Activated naive CD4-positive, alpha-beta T cell treated with anti-CD3 and anti-CD28 coated beads, Interleukin-2, amount 50 U/mL, for 72 hours (primary cell): Measurements from ENCODE around the gene KRT4. TPM values are rescaled to one million over a fixed set of nuclear protein-coding genes. Genes with fewer than 3 reads are reported as not detected.
"Not testable (repeated sequence)": the region's sequence is repeated elsewhere in the genome, so short reads cannot be mapped to it uniquely, and the experiment has no call there.

ENCODE experiments used
- ATAC-seq, 2 donors: fragments of 150-1000 bp; cut with Tn5 transposase; 2 replicates each; pipeline ENCODE4 v1.10.0; 2021; ENCODE audit warnings: mild to moderate bottlenecking in 2 of 2, moderate library complexity in 2 of 2
- DNase-seq, 2 donors: peaks; one replicate each; pipeline ENCODE4 v3.0.0; 2021 to 2022; ENCODE audit warnings: low spot score in 2 of 2
- H3K27ac Mint-ChIP-seq, 2 donors: one replicate each; pipeline ENCODE4 v1.8.0; 2022; ENCODE audit warnings: mild to moderate bottlenecking in 2 of 2, mixed read lengths in 2 of 2
- H3K36me3 Mint-ChIP-seq, 2 donors: one replicate each; pipeline ENCODE4 v1.8.0; 2022; ENCODE audit warnings: mixed read lengths in 2 of 2
- H3K9me3 Mint-ChIP-seq, 2 donors: one replicate each; pipeline ENCODE4 v1.8.0; 2022; ENCODE audit warnings: mixed read lengths in 2 of 2
- total RNA-seq, 2 donors: library from RNA; stranded (reverse); gene quantifications; one replicate each; pipeline ENCODE4 v1.2.3, GENCODE V29; 2022

The KRT4 gene
- total RNA-seq, result not detected

GRCh38 chr12:52813885-52814709 lies at the start of gene KRT4:
Gene KRT4, minus strand, starts transcription at chr12:52814116. Its CDS starts 58 bp downstream, at chr12:52814058.
- Mint-ChIP-seq H3K36me3 (no peaks in the 10 kb centered on the region), H3K27ac (peak within 1 kb of the TSS in 1 of 2 donors; percentile 5), H3K9me3 (no peaks in the 10 kb centered on the region)
- DNase-seq, result no peak
- ATAC-seq, result no peak

GRCh38 chr12:52862023-52862422 lies 48.1 kb upstream of the KRT4 start:
- no peak for ATAC-seq

DNA sequence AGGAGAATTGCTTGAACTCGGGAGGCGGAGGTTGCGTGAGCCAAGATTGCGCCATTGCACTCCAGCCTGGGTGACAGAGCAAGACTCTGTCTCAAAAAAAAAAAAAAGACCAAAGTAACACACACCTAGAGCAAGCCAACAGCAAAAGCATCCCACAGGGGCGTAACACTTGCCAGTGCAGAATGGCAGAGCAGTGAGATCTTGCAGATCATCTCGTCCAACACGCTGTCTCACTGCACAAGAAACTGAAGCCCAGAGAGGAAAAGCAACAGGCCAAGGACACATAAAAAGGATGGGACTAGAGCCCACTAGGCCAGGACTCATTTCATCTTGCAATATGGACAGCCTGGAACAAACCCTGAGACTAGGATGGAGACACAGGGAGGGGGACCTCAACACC lies 47.6 kb upstream of the KRT4 start:
- Mint-ChIP-seq H3K27ac (no peak overlapping the region), H3K36me3 (no peaks in the 10 kb centered on the region), H3K9me3 (no peaks in the 10 kb centered on the region)
- DNase-seq (no peak), ATAC-seq (no peak)

More at GRCh38 chr12:52862023-52862422, 48.1 kb upstream of the KRT4 start:
- Mint-ChIP-seq H3K9me3 (no peaks in the 10 kb centered on the region), H3K36me3 (no peaks in the 10 kb centered on the region), H3K27ac (peak overlapping the region in 1 of 2 donors; percentile 85)
- no peak for DNase-seq

- no peak for ATAC-seq
- Mint-ChIP-seq H3K9me3 (no peaks in the 10 kb centered on the region), H3K27ac (no peak overlapping the region), H3K36me3 (no peaks in the 10 kb centered on the region)
- no peak for DNase-seq
These were observed 46.3 kb upstream of the KRT4 start for GRCh38 chr12:52860102-52860823.

DNA sequence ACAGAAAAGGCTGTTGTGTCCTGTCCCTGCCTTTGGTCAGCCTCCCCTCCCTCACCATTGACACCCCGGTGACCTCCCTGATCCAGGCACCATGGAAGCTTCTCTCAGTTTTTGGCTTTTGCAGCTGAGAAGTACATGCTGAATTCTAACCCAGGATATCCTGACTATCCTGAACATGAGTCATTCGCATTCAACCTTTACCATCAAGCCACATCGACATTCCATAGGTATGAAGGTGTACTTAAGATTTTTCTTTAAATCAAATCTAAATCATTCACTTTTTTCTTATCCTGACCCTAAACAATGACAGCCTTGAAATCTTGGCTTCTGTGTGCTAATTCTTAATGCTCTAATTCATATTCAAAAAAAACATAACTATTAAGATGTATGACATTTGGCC lies 43.6 kb upstream of the KRT4 start:
- Mint-ChIP-seq H3K9me3 (no peaks in the 10 kb centered on the region), H3K36me3 (no peaks in the 10 kb centered on the region), H3K27ac (no peak overlapping the region)
- DNase-seq, result no peak
- ATAC-seq, result no peak

DNA sequence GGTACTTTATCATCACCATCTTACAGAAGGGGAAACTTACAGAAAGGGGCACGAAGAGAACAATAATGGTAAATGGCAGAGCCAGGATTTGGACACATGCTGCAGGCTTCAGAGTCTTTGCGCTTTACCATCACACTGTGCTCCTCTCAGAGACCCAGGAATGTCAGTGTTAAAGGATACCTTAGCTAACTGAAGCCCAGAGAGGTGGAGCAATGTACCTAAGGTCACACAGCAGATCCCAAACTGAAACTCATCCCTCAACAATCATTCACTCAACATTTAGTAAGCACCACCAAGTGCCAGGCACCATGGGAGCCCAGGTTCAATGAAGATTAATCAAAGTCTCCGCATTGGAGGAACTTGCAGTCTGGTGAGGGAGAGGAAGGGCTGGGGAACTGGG lies 42.9 kb upstream of the KRT4 start:
- DNase-seq (no peak), ATAC-seq (no peak)
- Mint-ChIP-seq H3K9me3 (no peaks in the 10 kb centered on the region), H3K36me3 (no peaks in the 10 kb centered on the region), H3K27ac (no peak overlapping the region)

- not testable (repeated sequence) for DNase-seq, H3K9me3 Mint-ChIP-seq, H3K36me3 Mint-ChIP-seq, H3K27ac Mint-ChIP-seq, ATAC-seq
These were observed 42.2 kb upstream of the KRT4 start for GRCh38 chr12:52856077-52856476.

DNA sequence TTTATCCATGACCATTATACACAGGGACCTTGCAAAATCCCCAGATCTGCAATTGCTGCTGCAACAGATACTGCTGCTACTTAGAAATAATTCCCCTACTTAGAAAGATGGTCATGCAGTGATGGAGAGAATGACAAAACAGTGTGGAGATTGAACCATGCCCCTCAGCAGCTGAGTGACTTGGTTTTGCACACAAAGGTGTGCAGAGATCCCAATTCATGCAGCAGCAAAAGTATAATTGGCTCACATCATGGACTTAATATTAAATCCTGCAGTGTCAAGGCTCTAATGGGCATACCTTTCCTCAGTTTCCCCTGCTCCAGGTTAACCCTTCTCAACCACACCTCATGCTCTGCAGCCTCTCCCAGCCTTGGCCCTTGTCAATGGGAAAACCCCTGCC lies 37.9 kb upstream of the KRT4 start:
- DNase-seq (no peak), ATAC-seq (no peak)
- Mint-ChIP-seq H3K9me3 (no peaks in the 10 kb centered on the region), H3K27ac (peak overlapping the region in 1 of 2 donors; percentile 56), H3K36me3 (no peaks in the 10 kb centered on the region)

DNA sequence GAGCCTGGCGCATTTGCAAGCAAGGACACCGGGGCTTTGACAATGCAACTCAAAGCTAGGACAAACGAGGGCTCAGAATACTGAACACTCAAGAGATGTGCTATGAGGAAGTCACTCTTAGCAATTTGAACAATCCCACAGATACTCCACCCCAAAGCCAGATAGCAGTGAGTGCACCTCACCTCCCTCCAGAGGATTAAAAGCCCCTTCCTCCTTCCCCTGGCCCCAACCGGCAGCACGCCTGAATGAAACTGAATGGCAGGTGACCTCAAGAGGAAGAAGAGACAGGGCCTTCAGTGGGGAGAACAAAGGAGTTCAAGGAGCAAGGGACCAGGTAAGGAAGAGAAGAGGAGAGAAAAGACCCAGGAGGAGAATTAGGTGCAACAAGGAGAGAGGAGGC lies 36.8 kb upstream of the KRT4 start:
- Mint-ChIP-seq H3K9me3 (no peaks in the 10 kb centered on the region), H3K27ac (no peak overlapping the region), H3K36me3 (no peaks in the 10 kb centered on the region)
- DNase-seq, result no peak
- ATAC-seq, result no peak

- Mint-ChIP-seq H3K27ac (no peak overlapping the region), H3K36me3 (no peaks in the 10 kb centered on the region), H3K9me3 (no peaks in the 10 kb centered on the region)
- DNase-seq (no peak), ATAC-seq (no peak)
These were observed 35.6 kb upstream of the KRT4 start for GRCh38 chr12:52849511-52849910.

DNA sequence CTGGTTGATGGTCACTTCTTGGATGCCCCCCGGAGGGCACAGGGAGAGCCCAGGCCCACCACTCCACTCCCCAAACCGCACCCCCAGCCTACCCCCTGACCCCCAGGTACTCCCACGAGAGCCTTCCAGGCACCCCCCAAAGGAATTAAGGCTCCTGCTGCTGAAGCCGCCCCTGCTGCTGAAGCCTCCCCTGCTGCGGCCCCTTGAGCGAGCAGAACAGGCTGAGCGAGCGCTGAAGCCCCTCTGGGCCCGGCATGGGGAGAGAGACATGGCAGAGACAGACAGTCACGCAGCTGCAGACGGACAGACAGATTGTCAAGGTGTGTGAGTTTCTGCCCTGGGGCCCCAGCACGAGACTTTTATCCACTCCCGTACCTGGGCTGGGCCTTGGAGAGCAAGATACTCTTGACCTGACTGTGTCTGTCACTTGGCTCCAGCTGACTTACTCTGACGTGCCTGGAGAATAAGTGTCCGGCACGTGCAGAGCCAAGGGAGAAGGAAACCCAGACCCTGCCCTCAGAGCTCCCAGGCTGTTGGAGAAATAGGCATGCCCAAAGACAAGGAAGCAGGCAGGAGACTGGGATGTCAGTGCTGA lies 34.8 kb upstream of the KRT4 start, which contains the start of gene KRT78:
Gene KRT78, minus strand, starts transcription at position 334 of the 595 bp plus-strand sequence. Its CDS starts 64 bp downstream, at position 270.
- no peak for ATAC-seq
- DNase-seq, result no peak
- Mint-ChIP-seq H3K27ac (no peak within 1 kb of the TSS), H3K36me3 (no peaks in the 10 kb centered on the region), H3K9me3 (no peaks in the 10 kb centered on the region)

DNA sequence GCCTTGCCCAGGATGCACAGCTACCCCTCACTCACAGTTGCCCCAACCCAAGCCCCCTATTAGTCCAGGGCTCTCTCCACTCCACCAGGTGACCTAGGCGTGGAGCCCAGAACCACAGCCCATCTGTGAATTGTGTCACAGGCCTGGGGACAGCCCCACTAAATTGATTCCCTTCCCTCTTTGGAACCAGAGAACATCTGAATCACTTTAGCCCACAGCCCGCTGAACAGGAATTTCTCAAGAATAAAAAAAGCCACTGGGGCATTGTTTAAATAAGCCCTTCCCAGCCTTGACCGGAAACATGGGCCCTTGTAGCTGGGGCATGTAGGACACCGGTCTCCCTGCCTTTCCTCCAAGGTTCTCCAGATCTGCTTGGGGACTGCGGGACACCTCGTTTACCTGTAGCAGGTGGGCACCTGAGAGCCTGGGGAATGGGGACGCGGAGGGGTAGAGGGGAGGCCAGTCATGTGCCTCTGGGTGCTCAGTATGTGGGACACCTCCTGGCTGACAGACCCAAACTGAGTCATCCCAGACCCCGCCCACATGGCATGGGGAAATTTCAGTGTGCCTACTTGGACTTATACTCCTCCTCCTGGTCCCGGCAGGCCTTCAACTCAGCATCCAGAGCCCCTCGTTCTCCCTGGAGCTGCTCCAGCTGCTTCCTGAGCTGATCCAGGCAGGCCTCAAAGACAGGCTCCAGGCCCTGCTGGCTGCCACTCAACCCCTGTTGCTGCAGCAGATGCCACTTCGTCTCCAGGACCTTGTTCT lies 33.6 kb upstream of the KRT4 start:
- peak overlapping the region in 1 of 2 donors; percentile 68 for H3K27ac Mint-ChIP-seq
- no peak for DNase-seq

GRCh38 chr12:52846356-52846970 lies 32.5 kb upstream of the KRT4 start:
- H3K27ac Mint-ChIP-seq, result peak overlapping the region in 1 of 2 donors; percentile 68
- DNase-seq (no peak), ATAC-seq (no peak)
- H3K36me3 Mint-ChIP-seq, result no peaks in the 10 kb centered on the region
- no peaks in the 10 kb centered on the region for H3K9me3 Mint-ChIP-seq

More for the DNA sequence above, 33.6 kb upstream of the KRT4 start:
- Mint-ChIP-seq H3K36me3 (no peaks in the 10 kb centered on the region), H3K9me3 (no peaks in the 10 kb centered on the region)
- peak in 1 of 2 donors; percentile 74 for ATAC-seq

- Mint-ChIP-seq H3K27ac (no peak overlapping the region), H3K36me3 (no peaks in the 10 kb centered on the region), H3K9me3 (no peaks in the 10 kb centered on the region)
- ATAC-seq, result no peak
- DNase-seq, result no peak
These were observed 32.0 kb upstream of the KRT4 start for GRCh38 chr12:52845946-52846345.

GRCh38 chr12:52844386-52844785 lies 30.5 kb upstream of the KRT4 start:
- Mint-ChIP-seq H3K27ac (no peak overlapping the region), H3K9me3 (no peaks in the 10 kb centered on the region), H3K36me3 (no peaks in the 10 kb centered on the region)
- ATAC-seq (no peak), DNase-seq (no peak)

DNA sequence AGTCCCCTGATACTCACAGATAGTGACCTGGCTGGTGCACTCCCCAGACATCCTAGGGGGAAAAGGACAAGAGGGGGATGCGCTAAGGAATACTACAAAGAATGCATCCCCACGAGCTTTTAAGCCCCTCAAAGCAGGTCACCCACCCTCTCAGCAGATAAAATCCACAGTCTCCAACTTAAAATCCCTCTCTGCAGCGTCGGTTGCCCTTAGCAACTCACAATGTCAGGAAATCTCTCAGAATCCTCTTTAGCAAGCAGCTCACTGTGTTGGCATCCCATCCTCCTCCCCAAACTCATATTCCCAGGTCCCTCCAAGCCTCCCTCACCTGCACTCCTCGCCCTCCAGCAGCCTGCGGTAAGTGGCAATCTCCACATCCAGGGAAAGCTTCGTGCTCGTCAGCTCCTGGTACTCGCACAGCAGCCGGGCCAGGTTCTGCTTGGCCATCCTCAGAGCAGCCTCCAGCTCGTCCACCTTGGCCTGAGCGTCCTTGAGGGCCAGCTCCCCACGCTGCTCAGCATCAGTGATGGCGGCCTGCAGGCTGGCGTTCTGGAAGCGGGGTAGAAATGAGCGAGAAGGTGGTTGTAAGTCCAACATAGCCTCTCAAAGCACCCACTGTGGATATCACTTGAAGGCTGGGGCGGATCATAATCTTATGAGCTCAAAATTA lies 25.7 kb upstream of the KRT4 start:
- H3K36me3 Mint-ChIP-seq, result no peaks in the 10 kb centered on the region
- peak overlapping the region in 1 of 2 donors; percentile 33 for H3K27ac Mint-ChIP-seq
- ATAC-seq, result no peak
- no peaks in the 10 kb centered on the region for H3K9me3 Mint-ChIP-seq
- no peak for DNase-seq
